H1 (cell line): ENCODE results near the gene HEATR1. TPM values are rescaled to one million over a fixed set of nuclear protein-coding genes. Genes with fewer than 3 reads are reported as not detected.

ENCODE experiments used
- CTCF ChIA-PET: fragments of 300-600 bp; sonication (Branson Sonifier 250); formaldehyde crosslinking; loops from one replicate; lab custom pipeline; 2021; ENCODE audit not compliant: partially characterized antibody; lab: Charles Lee
- POLR2A ChIA-PET: fragments of 300-600 bp; sonication (Branson Sonifier 250); formaldehyde crosslinking; loops from one replicate; lab custom pipeline; 2021; ENCODE audit warnings: inconsistent platforms; ENCODE audit not compliant: partially characterized antibody; lab: Charles Lee
- DNase-seq, 2 experiments: peaks; one replicate each; pipeline versions ENCODE4 v3.0.0 to v3.0.0-alpha.2; 2010 to 2022; ENCODE audit warnings: low spot score in 2 of 2, low read depth in 1 of 2, mixed read lengths in 1 of 2
- FAIRE-seq: peaks from 2 replicates; lab custom pipeline; 2011; peaks lifted over from hg19 to GRCh38; lab: Jason Lieb, UNC
- H2AFZ ChIP-seq: 2 replicates; pipeline ENCODE4 v1.8.1; 2012; ENCODE audit warnings: low read length, inconsistent platforms
- H2AK5ac ChIP-seq: 2 replicates; pipeline ENCODE4 v1.6.1; 2013; ENCODE audit warnings: low read depth, low read length
- H2BK120ac ChIP-seq: replicated peaks from 2 replicates; pipeline ENCODE3; 2013; ENCODE audit warnings: low read depth, low read length, inconsistent platforms
- H2BK12ac ChIP-seq: 2 replicates; pipeline ENCODE4 v1.6.1; 2013; ENCODE audit warnings: low read depth, low read length
- H2BK15ac ChIP-seq: 2 replicates; pipeline ENCODE4 v1.6.1; 2013; ENCODE audit warnings: low read length
- H2BK20ac ChIP-seq: 2 replicates; pipeline ENCODE4 v1.6.1; 2013; ENCODE audit warnings: low read length
- H2BK5ac ChIP-seq: 2 replicates; pipeline ENCODE4 v1.6.1; 2013; ENCODE audit warnings: low read depth, low read length
- H3K14ac ChIP-seq: 2 replicates; pipeline ENCODE4 v1.6.1; 2013; ENCODE audit warnings: inconsistent platforms; ENCODE audit not compliant: insufficient read length
- H3K18ac ChIP-seq: 2 replicates; pipeline ENCODE4 v1.6.1; 2013; ENCODE audit warnings: low read length; ENCODE audit errors: extremely low read depth
- H3K23ac ChIP-seq: 2 replicates; pipeline ENCODE4 v1.6.1; 2013; ENCODE audit warnings: inconsistent platforms; ENCODE audit not compliant: insufficient read length
- H3K23me2 ChIP-seq: 2 replicates; pipeline ENCODE4 v1.6.1; 2013; ENCODE audit warnings: low read depth, low read length
- H3K27ac ChIP-seq: 2 replicates; pipeline ENCODE4 v1.6.1; 2011; ENCODE audit warnings: low read depth, low read length, inconsistent platforms
- H3K27me3 ChIP-seq, 4 experiments: replicated peaks in 1 of 4; 1 replicate in 1 of 4; 2 replicates in 3 of 4; pipeline versions ENCODE4 v1.6.1 to v1.8.1; 2011 to 2013; ENCODE audit warnings: low read length in 3 of 4, mild to moderate bottlenecking in 3 of 4, inconsistent platforms in 2 of 4, mixed read lengths in 2 of 4, moderate library complexity in 1 of 4; ENCODE audit not compliant: control insufficient read depth in 3 of 4, insufficient read depth in 3 of 4; ENCODE audit errors: extremely low read depth in 1 of 4
- H3K36me3 ChIP-seq, 4 experiments: 2 replicates each; pipeline versions ENCODE4 v1.6.1 to v1.8.1; 2011 to 2013; ENCODE audit warnings: mild to moderate bottlenecking in 4 of 4, low read length in 3 of 4, moderate library complexity in 2 of 4, control low read depth in 1 of 4, inconsistent platforms in 1 of 4; ENCODE audit not compliant: insufficient read depth in 4 of 4, control insufficient read depth in 2 of 4
- H3K4ac ChIP-seq: replicated peaks from 2 replicates; pipeline ENCODE3; 2013; ENCODE audit warnings: low read length, low read depth, mixed read lengths, inconsistent platforms; ENCODE audit not compliant: insufficient read length
- H3K4me1 ChIP-seq, 4 experiments: replicated peaks in 1 of 4; 1 replicate in 1 of 4; 2 replicates in 3 of 4; pipeline versions ENCODE4 v1.6.1 to v1.8.1; 2011 to 2013; ENCODE audit warnings: low read length in 3 of 4, inconsistent platforms in 2 of 4, mixed read lengths in 1 of 4; ENCODE audit not compliant: insufficient read depth in 4 of 4, control insufficient read depth in 3 of 4
- H3K4me2 ChIP-seq, 2 experiments: 2 replicates each; pipeline versions ENCODE4 v1.6.1 to v1.8.1; 2011 to 2013; ENCODE audit warnings: low read depth in 2 of 2, low read length in 2 of 2, control low read depth in 1 of 2, inconsistent platforms in 1 of 2, mild to moderate bottlenecking in 1 of 2; ENCODE audit not compliant: insufficient read depth in 1 of 2
- H3K4me3 ChIP-seq, 4 experiments: fragments of 200-600, 300-600 bp in 1 of 4; sonication (generic), shearing (Covaris generic), sonication (Bioruptor Twin) in 1 of 4; 2 replicates each; pipeline versions ENCODE4 v1.5.1 to v1.8.1; 2011 to 2016; ENCODE audit warnings: low read length in 4 of 4, low read depth in 3 of 4, control low read depth in 2 of 4, inconsistent platforms in 2 of 4, mild to moderate bottlenecking in 2 of 4, mixed read lengths in 1 of 4, moderate library complexity in 1 of 4; ENCODE audit not compliant: insufficient read depth in 2 of 4; ENCODE audit errors: extremely low read depth in 1 of 4
- H3K56ac ChIP-seq: replicated peaks from 2 replicates; pipeline ENCODE3; 2013; ENCODE audit warnings: low read depth, mild to moderate bottlenecking, mixed read lengths, low read length, inconsistent platforms; ENCODE audit not compliant: insufficient read length
- H3K79me1 ChIP-seq: 2 replicates; pipeline ENCODE4 v1.6.1; 2013; ENCODE audit warnings: low read depth, low read length, control low read depth
- H3K79me2 ChIP-seq, 2 experiments: 2 replicates each; pipeline versions ENCODE4 v1.6.1 to v1.8.1; 2012 to 2013; ENCODE audit warnings: low read length in 2 of 2, mild to moderate bottlenecking in 2 of 2, inconsistent platforms in 1 of 2; ENCODE audit not compliant: insufficient read depth in 2 of 2, control insufficient read depth in 1 of 2
- H3K9ac ChIP-seq, 4 experiments: replicated peaks in 1 of 4; 1 replicate in 1 of 4; 2 replicates in 3 of 4; pipeline versions ENCODE4 v1.6.1 to v1.8.1; 2011 to 2013; ENCODE audit warnings: low read depth in 3 of 4, low read length in 3 of 4, control low read depth in 2 of 4, mild to moderate bottlenecking in 2 of 4, moderate library complexity in 2 of 4, inconsistent platforms in 1 of 4; ENCODE audit errors: extremely low read depth in 1 of 4
- H3K9me3 ChIP-seq, 2 experiments: 2 replicates each; pipeline versions ENCODE4 v1.6.1 to v1.8.1; 2012 to 2013; ENCODE audit warnings: mild to moderate bottlenecking in 2 of 2, moderate library complexity in 2 of 2, control low read depth in 1 of 2, inconsistent platforms in 1 of 2, low read depth in 1 of 2, low read length in 1 of 2, mixed read lengths in 1 of 2; ENCODE audit not compliant: insufficient read depth in 2 of 2
- H4K20me1 ChIP-seq, 2 experiments: replicated peaks in 1 of 2; 2 replicates each; pipeline versions ENCODE3 to v1.8.1; 2011 to 2013; ENCODE audit warnings: inconsistent platforms in 2 of 2, low read length in 2 of 2, mild to moderate bottlenecking in 1 of 2; ENCODE audit not compliant: insufficient read depth in 2 of 2, control insufficient read depth in 1 of 2
- H4K5ac ChIP-seq: 2 replicates; pipeline ENCODE4 v1.6.1; 2013; ENCODE audit warnings: low read length, low read depth, mixed read lengths, inconsistent platforms; ENCODE audit not compliant: insufficient read length
- H4K8ac ChIP-seq: 2 replicates; pipeline ENCODE4 v1.8.0; 2013; ENCODE audit warnings: mild to moderate bottlenecking, moderate library complexity, low read length, inconsistent platforms; ENCODE audit not compliant: insufficient read depth; ENCODE audit errors: extremely low read depth
- H4K91ac ChIP-seq: replicated peaks from 2 replicates; pipeline ENCODE3; 2013; ENCODE audit warnings: low read length, mixed read lengths, inconsistent platforms; ENCODE audit not compliant: insufficient read length
- ASH2L ChIP-seq: fragments of 200-600, 300-600 bp; sonication (generic); IDR thresholded peaks from one replicate; pipeline ENCODE4 v1.7.1; 2017; ENCODE audit warnings: low read length
- CREB1 ChIP-seq: IDR thresholded peaks from 2 replicates; pipeline ENCODE4 v1.6.1; 2012; ENCODE audit warnings: inconsistent platforms
- EP300 ChIP-seq, 2 experiments: IDR thresholded peaks; 1 replicate in 1 of 2; 2 replicates in 1 of 2; pipeline ENCODE4 v1.6.1; 2011 to 2012; ENCODE audit warnings: low read depth in 2 of 2, low read length in 2 of 2, mild to moderate bottlenecking in 2 of 2, borderline replicate concordance in 1 of 2, inconsistent platforms in 1 of 2, moderate library complexity in 1 of 2
- EZH2 ChIP-seq: fragments of 200-600 bp; sonication (generic); IDR thresholded peaks from 2 replicates; pipeline ENCODE4 v1.7.1; 2012; ENCODE audit warnings: low read depth, mild to moderate bottlenecking, moderate library complexity, low read length, inconsistent platforms; ENCODE audit not compliant: severe bottlenecking
- POLR2AphosphoS5 ChIP-seq: IDR thresholded peaks from 2 replicates; pipeline ENCODE4 v1.6.1; 2011; ENCODE audit warnings: low read depth, low read length
- RAD21 ChIP-seq, 2 experiments: IDR thresholded peaks in 1 of 2; conservative IDR thresholded peaks in 1 of 2; 2 replicates each; pipeline ENCODE4 v1.6.1; 2011; ENCODE audit warnings: low read depth in 2 of 2, low read length in 2 of 2, improper control_type of control experiment in 1 of 2, inconsistent platforms in 1 of 2, mild to moderate bottlenecking in 1 of 2, moderate library complexity in 1 of 2
- SP4 ChIP-seq: IDR thresholded peaks from 2 replicates; pipeline ENCODE4 v1.6.1; 2012; ENCODE audit warnings: low read length, inconsistent platforms
- TAF1 ChIP-seq: IDR thresholded peaks from 2 replicates; pipeline ENCODE4 v1.6.1; 2011; ENCODE audit warnings: mild to moderate bottlenecking, low read depth, low read length
- TCF12 ChIP-seq: IDR thresholded peaks from 2 replicates; pipeline ENCODE4 v1.6.1; 2011; ENCODE audit warnings: low read depth, mild to moderate bottlenecking, low read length
- ZNF274 ChIP-seq: IDR thresholded peaks from 2 replicates; pipeline ENCODE4 v1.7.0; 2012; ENCODE audit warnings: low read length, borderline replicate concordance; ENCODE audit errors: extremely low read depth
- WGBS, 2 experiments: shearing (Covaris generic) in 1 of 2; methylation state at CpG; one replicate each; pipeline versions ENCODE4 v1.1.6 to v1.1.7; 2013 to 2015; ENCODE audit warnings: low lambda C conversion rate in 2 of 2, mixed read lengths in 2 of 2, inconsistent platforms in 1 of 2, low coverage in 1 of 2, missing lambda C conversion rate in 1 of 2; ENCODE audit not compliant: insufficient replicate concordance in 2 of 2, insufficient coverage in 1 of 2, insufficient read length in 1 of 2; ENCODE audit errors: extremely low coverage in 1 of 2, missing lambda C conversion rate in 1 of 2; 5-methylcytosine and 5-hydroxymethylcytosine counted together
- polyA plus RNA-seq, 7 experiments: library from polyadenylated mRNA; depleted of rRNA in 3 of 7; stranded (reverse) in 5 of 7; unstranded in 2 of 7; fragments of >200 nt in 5 of 7; fragments of 200-250 nt in 2 of 7; gene quantifications; 1 replicate in 5 of 7; 2 replicates in 1 of 7; 4 replicates in 1 of 7; pipeline versions ENCODE4 v1.2.1 to v1.2.3, GENCODE V29; 2011 to 2013; ENCODE audit warnings: missing spikeins in 2 of 7, mixed read lengths in 2 of 7
- total RNA-seq: library from RNA; stranded (reverse); fragmentation: NEBNext Ultra II Directional; extraction: Animal tissue kit (Norgen Biotek cat#: 25700); gene quantifications from 2 replicates; pipeline ENCODE4 v1.2.1, GENCODE V29; 2021

Gene HEATR1
- total and polyA plus RNA-seq, 2 of the 8 experiments (the other 6 are each of a cell fraction or from before 2014, with no cell fraction given): 13.0 to 95.8 TPM

DNA sequence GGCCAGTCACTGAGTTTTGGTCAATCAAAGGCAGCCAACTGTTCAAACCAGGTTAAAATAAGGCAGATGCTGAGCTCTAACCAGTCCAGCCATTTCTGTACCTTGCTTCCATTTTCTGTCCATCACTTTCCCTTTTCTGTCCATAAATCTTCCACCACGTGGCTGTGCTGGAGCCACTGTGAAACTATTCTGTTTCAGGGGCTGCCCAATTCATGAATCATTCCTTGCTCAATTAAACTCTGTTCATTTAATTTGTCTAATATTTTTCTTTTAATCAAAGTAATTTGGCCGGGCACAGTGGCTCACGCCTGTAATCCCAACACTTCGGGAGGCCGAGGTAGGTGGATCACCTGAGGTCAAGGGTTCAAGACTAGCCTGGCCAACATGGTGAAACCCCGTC is 103.2 kb downstream of the HEATR1 start:
- Histone ChIP-seq H2BK5ac (no peak overlapping the region), H3K56ac (no peak overlapping the region), H3K27ac (no peak overlapping the region), H3K4me1 (no peaks in the 10 kb centered on the region), H3K79me2 (no peaks in the 10 kb centered on the region), H2BK20ac (no peak overlapping the region), H3K4me2 (no peak overlapping the region), H4K20me1 (no peaks in the 10 kb centered on the region), H2BK120ac (no peak overlapping the region), H3K4ac (no peak overlapping the region), H3K4me3 (no peak overlapping the region), H3K79me1 (no peaks in the 10 kb centered on the region), H3K36me3 (no peaks in the 10 kb centered on the region), H3K23me2 (no peaks in the 10 kb centered on the region; the same call in 1 of the 2 replicates), H4K91ac (no peak overlapping the region), H2BK12ac (no peak overlapping the region), H4K8ac (no peak overlapping the region), H3K9me3 (no peaks in the 10 kb centered on the region), H3K18ac (no peak overlapping the region), H4K5ac (no peak overlapping the region), H2BK15ac (no peak overlapping the region), H2AFZ (no peak overlapping the region), H2AK5ac (no peak overlapping the region), H3K9ac (no peak overlapping the region), H3K14ac (no peak overlapping the region), H3K23ac (no peak overlapping the region), H3K27me3 (no peaks in the 10 kb centered on the region)
- DNase-seq (no peak), FAIRE-seq (no peak)
- TF ChIP-seq CREB1 (no peak), TAF1 (no peak), EP300 (IDR thresholded peaks at IDR 0.05; ENCODE audit: borderline replicate concordance in 1 of 2, low read depth in 2 of 2, low read length in 2 of 2) (no peak), ASH2L (no peak), EZH2 (no peak), SP4 (no peak), TCF12 (no peak), RAD21 (IDR thresholded peaks at IDR 0.05 in 1 of 2, conservative IDR thresholded peaks at IDR 0.05 in 1 of 2; ENCODE audit: low read depth in 2 of 2, low read length in 2 of 2) (no peak), ZNF274 (no peak), POLR2AphosphoS5 (no peak)
- POLR2A ChIA-PET: no interaction called here
- WGBS, 2 experiments: 92% methylated on average over 6 of the region's 6 CpGs; no CpG with 5 or more reads in 1 of the 2 experiments
- CTCF ChIA-PET: interaction anchor here (0.6 to 2.2 kb wide), 4 partner anchors 28 to 62 kb away, joined by 3 to 7 read pairs (median 3); no protein-coding TSS in a partner anchor
